OCI-LY1 (cell line): ENCODE data around the gene VCAN.

Source experiments
- EZH2 ChIP-seq: fragments of 200-600 bp; sonication (generic), shearing (Covaris generic); IDR thresholded peaks from 2 replicates; pipeline ENCODE4 v1.8.0; 2017; ENCODE audit warnings: borderline replicate concordance, mixed run types, mild to moderate bottlenecking, antibody characterized with exemption, low read length, moderate library complexity, mixed read lengths
- TF ChIP-seq, protein P1 (sequence below): fragments of 200-600 bp; sonication (generic), shearing (Covaris generic); IDR thresholded peaks from 2 replicates; pipeline ENCODE4 v1.5.1; 2017; ENCODE audit warnings: mild to moderate bottlenecking, antibody characterized with exemption, low read length, moderate library complexity, mixed read lengths

- TF ChIP-seq, protein P1, sequence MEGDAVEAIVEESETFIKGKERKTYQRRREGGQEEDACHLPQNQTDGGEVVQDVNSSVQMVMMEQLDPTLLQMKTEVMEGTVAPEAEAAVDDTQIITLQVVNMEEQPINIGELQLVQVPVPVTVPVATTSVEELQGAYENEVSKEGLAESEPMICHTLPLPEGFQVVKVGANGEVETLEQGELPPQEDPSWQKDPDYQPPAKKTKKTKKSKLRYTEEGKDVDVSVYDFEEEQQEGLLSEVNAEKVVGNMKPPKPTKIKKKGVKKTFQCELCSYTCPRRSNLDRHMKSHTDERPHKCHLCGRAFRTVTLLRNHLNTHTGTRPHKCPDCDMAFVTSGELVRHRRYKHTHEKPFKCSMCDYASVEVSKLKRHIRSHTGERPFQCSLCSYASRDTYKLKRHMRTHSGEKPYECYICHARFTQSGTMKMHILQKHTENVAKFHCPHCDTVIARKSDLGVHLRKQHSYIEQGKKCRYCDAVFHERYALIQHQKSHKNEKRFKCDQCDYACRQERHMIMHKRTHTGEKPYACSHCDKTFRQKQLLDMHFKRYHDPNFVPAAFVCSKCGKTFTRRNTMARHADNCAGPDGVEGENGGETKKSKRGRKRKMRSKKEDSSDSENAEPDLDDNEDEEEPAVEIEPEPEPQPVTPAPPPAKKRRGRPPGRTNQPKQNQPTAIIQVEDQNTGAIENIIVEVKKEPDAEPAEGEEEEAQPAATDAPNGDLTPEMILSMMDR: no peak
- TF ChIP-seq EZH2: no peak
These were observed 38.7 kb downstream of the VCAN start for GRCh38 chr5:83510260-83510659.
